GM12878 (cell line): ENCODE measurements around the gene CEP76. TPM values are rescaled to one million over a fixed set of nuclear protein-coding genes. Genes with fewer than 3 reads are reported as not detected.

Experiments
- ATAC-seq: fragments of 200-7000 bp; cut with Tn5 transposase; 3 replicates; pipeline ENCODE4 v1.9.1; 2020; ENCODE audit warnings: mild to moderate bottlenecking, moderate library complexity
- BruUV-seq: library from RNA; stranded (reverse); fragments of 400-500 nt; replicated peaks from 2 replicates; lab custom pipeline; 2021; lab: Mats Ljungman, UMichigan
- CTCF ChIA-PET: fragments of 300-600 bp; sonication (Branson Sonifier 250); formaldehyde crosslinking; extraction: SDS; loops from one replicate; lab custom pipeline; 2021; ENCODE audit warnings: inconsistent platforms; lab: Yijun Ruan, JAX
- POLR2A ChIA-PET: fragments of 350-600 bp; formaldehyde crosslinking; extraction: SDS; loops from one replicate; lab custom pipeline; 2021; ENCODE audit warnings: inconsistent platforms; lab: Charles Lee
- RAD21 ChIA-PET: fragments of 300-600 bp; sonication (Branson Sonifier 250); formaldehyde crosslinking; loops from one replicate; lab custom pipeline; 2023; ENCODE audit warnings: antibody characterized with exemption; ENCODE audit not compliant: unreplicated experiment; lab: Charles Lee
- SMC1A ChIA-PET: fragments of 300-600 bp; sonication (Branson Sonifier 250); formaldehyde crosslinking; loops from one replicate; lab custom pipeline; 2023; ENCODE audit not compliant: unreplicated experiment, uncharacterized antibody; lab: Charles Lee
- DNase-seq: peaks from one replicate; pipeline ENCODE4 v3.0.0-alpha.2; 2011; ENCODE audit warnings: low read depth, low spot score
- FAIRE-seq: peaks from 3 replicates; lab custom pipeline; 2011; peaks lifted over from hg19 to GRCh38; lab: Jason Lieb, UNC
- H2AFZ ChIP-seq: 2 replicates; pipeline ENCODE4 v1.6.0; 2011; ENCODE audit warnings: low read depth, low read length, control low read depth; ENCODE audit not compliant: control insufficient read depth
- H3K27ac ChIP-seq: 2 replicates; pipeline ENCODE4 v1.5.1; 2011; ENCODE audit warnings: control low read depth; ENCODE audit not compliant: control insufficient read depth, insufficient read depth
- H3K27me3 ChIP-seq, 2 experiments: replicated peaks in 1 of 2; 2 replicates each; pipeline versions ENCODE4 v1.6.0 to v1.6.1; 2011; ENCODE audit warnings: low read length in 1 of 2; ENCODE audit not compliant: control insufficient read depth in 2 of 2, insufficient read depth in 2 of 2
- H3K36me3 ChIP-seq, 2 experiments: 2 replicates each; pipeline ENCODE4 v1.5.1; 2011; ENCODE audit warnings: low read length in 1 of 2; ENCODE audit not compliant: control insufficient read depth in 2 of 2, insufficient read depth in 2 of 2
- H3K4me1 ChIP-seq: 2 replicates; pipeline ENCODE4 v1.6.1; 2011; ENCODE audit warnings: mild to moderate bottlenecking, low read length, moderate library complexity, mixed read lengths; ENCODE audit not compliant: control insufficient read depth, insufficient read depth
- H3K4me2 ChIP-seq: 2 replicates; pipeline ENCODE4 v1.6.0; 2011; ENCODE audit warnings: control low read depth; ENCODE audit not compliant: control insufficient read depth, insufficient read depth
- H3K4me3 ChIP-seq: fragments of 200-600 bp; sonication (generic); 2 replicates; pipeline ENCODE4 v1.5.1; 2016
- H3K79me2 ChIP-seq: 2 replicates; pipeline ENCODE4 v1.6.0; 2011; ENCODE audit warnings: low read length; ENCODE audit not compliant: control insufficient read depth, insufficient read depth
- H3K9ac ChIP-seq: 2 replicates; pipeline ENCODE4 v1.8.0; 2011; ENCODE audit warnings: low read length, control low read depth, mixed read lengths; ENCODE audit not compliant: control insufficient read depth, insufficient read depth
- H3K9me3 ChIP-seq: replicated peaks from 3 replicates; pipeline ENCODE4 v1.5.1; 2011; ENCODE audit warnings: mild to moderate bottlenecking, low read length; ENCODE audit not compliant: control insufficient read depth, insufficient read depth
- H4K20me1 ChIP-seq: 2 replicates; pipeline ENCODE4 v1.6.0; 2011; ENCODE audit not compliant: control insufficient read depth, insufficient read depth
- ASH2L ChIP-seq: fragments of 300-600, 200-600 bp; sonication (generic); IDR thresholded peaks from 2 replicates; pipeline ENCODE4 v1.6.1; 2017; ENCODE audit warnings: low read depth, mild to moderate bottlenecking, borderline replicate concordance
- ATF7 ChIP-seq: fragments of 450-650 bp; IDR thresholded peaks from 2 replicates; pipeline ENCODE4 v1.6.1; 2016; ENCODE audit warnings: low read depth, mild to moderate bottlenecking
- BHLHE40 ChIP-seq, 2 experiments: fragments of 450-650 bp in 1 of 2; IDR thresholded peaks; 2 replicates each; pipeline ENCODE4 v1.6.1; 2011 to 2017; ENCODE audit warnings: low read depth in 2 of 2, borderline replicate concordance in 1 of 2, improper control_type of control experiment in 1 of 2, low read length in 1 of 2, mild to moderate bottlenecking in 1 of 2
- CBX3 ChIP-seq: fragments of 200-600 bp; sonication (generic); IDR thresholded peaks from 2 replicates; pipeline ENCODE4 v1.6.1; 2016; ENCODE audit warnings: low read depth, borderline replicate concordance
- CREB1 ChIP-seq: IDR thresholded peaks from 2 replicates; pipeline ENCODE4 v1.6.1; 2012; ENCODE audit warnings: low read depth, mild to moderate bottlenecking, inconsistent platforms
- GATAD2B ChIP-seq: fragments of 450-650 bp; conservative IDR thresholded peaks from 2 replicates; pipeline ENCODE4 v1.6.1; 2017; ENCODE audit warnings: low read depth, mild to moderate bottlenecking, moderate library complexity
- KLF5 ChIP-seq: fragments of 450-650 bp; IDR thresholded peaks from 2 replicates; pipeline ENCODE4 v1.6.1; 2014; ENCODE audit warnings: mild to moderate bottlenecking; ENCODE audit not compliant: partially characterized antibody
- MTA2 ChIP-seq: fragments of 450-650 bp; IDR thresholded peaks from 2 replicates; pipeline ENCODE4 v1.6.1; 2016; ENCODE audit warnings: low read depth, mild to moderate bottlenecking, moderate library complexity
- NFIC ChIP-seq: IDR thresholded peaks from 2 replicates; pipeline ENCODE4 v1.6.1; 2012; ENCODE audit warnings: low read depth, mild to moderate bottlenecking, inconsistent platforms, low read length, moderate library complexity
- NRF1 ChIP-seq: conservative IDR thresholded peaks from 2 replicates; pipeline ENCODE4 v1.6.1; 2011; ENCODE audit warnings: mild to moderate bottlenecking, low read depth, low read length, improper control_type of control experiment
- PML ChIP-seq: IDR thresholded peaks from 2 replicates; pipeline ENCODE4 v1.6.1; 2012; ENCODE audit warnings: low read length, inconsistent platforms
- RBBP5 ChIP-seq: fragments of 200-600 bp; sonication (generic); conservative IDR thresholded peaks from 2 replicates; pipeline ENCODE4 v1.6.1; 2016
- SP1 ChIP-seq: IDR thresholded peaks from one replicate; pipeline ENCODE4 v1.6.1; 2011; ENCODE audit warnings: low read depth, low read length
- STAT1 ChIP-seq: fragments of 450-650 bp; conservative IDR thresholded peaks from 2 replicates; pipeline ENCODE4 v1.6.1; 2014; ENCODE audit warnings: antibody characterized with exemption, mild to moderate bottlenecking
- ZNF24 ChIP-seq: fragments of 450-650 bp; IDR thresholded peaks from 2 replicates; pipeline ENCODE4 v1.6.1; 2017; ENCODE audit warnings: antibody characterized with exemption, mild to moderate bottlenecking
- ZNF622 ChIP-seq: fragments of 450-650 bp; IDR thresholded peaks from 2 replicates; pipeline ENCODE4 v1.6.1; 2017; ENCODE audit warnings: mild to moderate bottlenecking, inconsistent platforms
- WGBS: methylation state at CpG from one replicate; pipeline ENCODE4 v1.1.6; 2016; ENCODE audit warnings: low lambda C conversion rate; ENCODE audit not compliant: insufficient replicate concordance, insufficient coverage; ENCODE audit errors: missing lambda C conversion rate; 5-methylcytosine and 5-hydroxymethylcytosine counted together
- in situ Hi-C: fragments of 300-500 bp; cut with MboI; formaldehyde crosslinking; loops from 9 replicates; pipeline ENCODE4 v1.14.3; 2018; ENCODE audit warnings: mixed read lengths
- intact Hi-C: fragments of 100-400 bp; cut with micrococcal nuclease; formaldehyde crosslinking; loops from one replicate; pipeline ENCODE4 v1.14.2; 2022; ENCODE audit not compliant: unreplicated experiment
- polyA plus RNA-seq, 11 experiments: library from polyadenylated mRNA; depleted of rRNA in 4 of 11; unstranded in 6 of 11; stranded (reverse) in 5 of 11; fragments of >200 nt; fragmentation: Nextera tagmentation in 4 of 11; fragmentation: Illumina TruSeq in 1 of 11; extraction: Ambion mirVana in 4 of 11; extraction: Trizol in 1 of 11; gene quantifications; 1 replicate in 1 of 11; 2 replicates in 10 of 11; pipeline versions ENCODE4 v1.2.1 to v1.2.3, GENCODE V29; 2011 to 2016; ENCODE audit warnings: inconsistent platforms in 2 of 11, missing spikeins in 2 of 11, low read depth in 1 of 11
- total RNA-seq, 4 experiments: library from RNA; depleted of rRNA in 3 of 4; stranded (reverse); fragments of >200 nt in 3 of 4; fragmentation: Illumina TruSeq in 1 of 4; extraction: Trizol in 1 of 4; gene quantifications; 2 replicates each; pipeline versions ENCODE4 v1.2.1 to v1.2.3, GENCODE V29; 2013 to 2021
- TF ChIP-seq, protein P1 (sequence below): IDR thresholded peaks from 2 replicates; pipeline ENCODE4 v1.6.1; 2011; ENCODE audit warnings: low read depth, mild to moderate bottlenecking, low read length, moderate library complexity, borderline replicate concordance; ENCODE audit errors: extremely low read depth
- TF ChIP-seq, protein P2 (sequence below): fragments of 450-650 bp; IDR thresholded peaks from 2 replicates; pipeline ENCODE4 v1.6.1; 2017; ENCODE audit warnings: mild to moderate bottlenecking, moderate library complexity

The CEP76 gene
- total and polyA plus RNA-seq, 10 of the 15 experiments (the other 5 are each of a cell fraction or from before 2014, with no cell fraction given) = 3.9 to 14.9 (median 13.2) TPM

DNA sequence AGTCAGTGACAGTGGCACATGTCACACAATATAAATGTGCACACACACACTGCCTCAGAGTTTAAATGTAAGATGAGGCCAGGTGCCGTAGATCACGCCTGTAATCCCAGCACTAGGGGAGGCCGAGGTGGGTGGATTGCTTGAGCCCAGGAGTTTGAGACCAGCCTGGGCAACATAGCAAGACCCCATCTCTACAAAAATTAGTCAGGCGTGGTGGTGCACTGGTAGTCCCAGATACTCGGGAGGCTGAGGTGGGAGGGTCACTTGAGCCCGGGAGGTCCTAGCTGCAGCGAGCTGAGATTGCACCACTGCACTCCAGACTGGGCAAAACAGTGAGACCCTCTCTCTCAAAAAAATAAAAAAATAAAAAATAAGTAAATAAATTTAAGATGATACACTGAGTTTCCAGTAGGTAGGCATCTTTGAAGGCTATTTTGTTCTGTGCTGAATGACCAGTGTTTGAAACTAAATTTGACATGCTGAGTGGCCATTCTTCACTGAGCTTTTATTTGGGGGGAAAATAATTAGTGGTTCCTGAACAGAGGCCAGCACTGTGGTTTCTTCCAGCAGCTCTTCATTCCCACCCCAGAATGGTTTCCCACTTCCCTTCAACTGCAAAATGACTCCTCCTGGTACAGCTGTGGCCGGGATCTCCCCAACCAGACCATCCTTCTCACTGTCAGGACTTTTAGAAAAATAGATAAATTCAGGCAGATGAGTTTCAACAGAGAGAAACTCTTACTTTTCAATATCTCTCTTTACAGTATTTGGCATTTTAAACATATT lies 45.2 kb upstream of the CEP76 start:
- Histone ChIP-seq H3K4me2 (no peak overlapping the region), H3K9me3 (no peaks in the 10 kb centered on the region), H3K36me3 (no peaks in the 10 kb centered on the region), H3K27me3 (no peaks in the 10 kb centered on the region), H3K4me3 (no peak overlapping the region), H3K9ac (no peak overlapping the region), H3K27ac (no peak overlapping the region), H4K20me1 (no peaks in the 10 kb centered on the region), H2AFZ (no peak overlapping the region), H3K4me1 (peaks cover 10% of the 10 kb centered on the region), H3K79me2 (no peaks in the 10 kb centered on the region)
- RAD21 ChIA-PET = interaction anchor here (0.8 kb wide), 1 partner anchor 138 kb away, joined by 3 read pairs; no protein-coding TSS in a partner anchor
- in situ Hi-C loops = no loop called here
- intact Hi-C loops = no loop called here
- DNase-seq (no peak), ATAC-seq (no peak), FAIRE-seq (no peak)
- BruUV-seq = no TSS peak
- SMC1A ChIA-PET = interaction anchor here (1.2 to 1.6 kb wide), 2 partner anchors 21 to 63 kb away, joined by 3 to 4 read pairs; no protein-coding TSS in a partner anchor
- CTCF ChIA-PET = interaction anchor here (1.6 to 7.3 kb wide), 4 partner anchors 143 to 188 kb away, joined by 5 to 67 read pairs (median 8); no protein-coding TSS in a partner anchor
- WGBS = 70% methylated on average over 8 of the region's 8 CpGs
- TF ChIP-seq SP1 = no peak
- no peak for TF ChIP-seq CREB1
- no peak for TF ChIP-seq PML
- TF ChIP-seq ZNF622 = no peak
- TF ChIP-seq CBX3 = no peak
- no peak for TF ChIP-seq BHLHE40 (IDR thresholded peaks at IDR 0.05; ENCODE audit: borderline replicate concordance in 1 of 2, low read depth in 2 of 2, low read length in 1 of 2)
- TF ChIP-seq STAT1 = no peak
- no peak for TF ChIP-seq ATF7
- TF ChIP-seq, protein P1, sequence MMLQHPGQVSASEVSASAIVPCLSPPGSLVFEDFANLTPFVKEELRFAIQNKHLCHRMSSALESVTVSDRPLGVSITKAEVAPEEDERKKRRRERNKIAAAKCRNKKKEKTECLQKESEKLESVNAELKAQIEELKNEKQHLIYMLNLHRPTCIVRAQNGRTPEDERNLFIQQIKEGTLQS = no peak
- no peak for TF ChIP-seq GATAD2B
- no peak for TF ChIP-seq KLF5
- TF ChIP-seq MTA2 = no peak
- no peak for TF ChIP-seq ASH2L
- no peak for TF ChIP-seq RBBP5
- no peak for TF ChIP-seq NRF1
- TF ChIP-seq, protein P2, sequence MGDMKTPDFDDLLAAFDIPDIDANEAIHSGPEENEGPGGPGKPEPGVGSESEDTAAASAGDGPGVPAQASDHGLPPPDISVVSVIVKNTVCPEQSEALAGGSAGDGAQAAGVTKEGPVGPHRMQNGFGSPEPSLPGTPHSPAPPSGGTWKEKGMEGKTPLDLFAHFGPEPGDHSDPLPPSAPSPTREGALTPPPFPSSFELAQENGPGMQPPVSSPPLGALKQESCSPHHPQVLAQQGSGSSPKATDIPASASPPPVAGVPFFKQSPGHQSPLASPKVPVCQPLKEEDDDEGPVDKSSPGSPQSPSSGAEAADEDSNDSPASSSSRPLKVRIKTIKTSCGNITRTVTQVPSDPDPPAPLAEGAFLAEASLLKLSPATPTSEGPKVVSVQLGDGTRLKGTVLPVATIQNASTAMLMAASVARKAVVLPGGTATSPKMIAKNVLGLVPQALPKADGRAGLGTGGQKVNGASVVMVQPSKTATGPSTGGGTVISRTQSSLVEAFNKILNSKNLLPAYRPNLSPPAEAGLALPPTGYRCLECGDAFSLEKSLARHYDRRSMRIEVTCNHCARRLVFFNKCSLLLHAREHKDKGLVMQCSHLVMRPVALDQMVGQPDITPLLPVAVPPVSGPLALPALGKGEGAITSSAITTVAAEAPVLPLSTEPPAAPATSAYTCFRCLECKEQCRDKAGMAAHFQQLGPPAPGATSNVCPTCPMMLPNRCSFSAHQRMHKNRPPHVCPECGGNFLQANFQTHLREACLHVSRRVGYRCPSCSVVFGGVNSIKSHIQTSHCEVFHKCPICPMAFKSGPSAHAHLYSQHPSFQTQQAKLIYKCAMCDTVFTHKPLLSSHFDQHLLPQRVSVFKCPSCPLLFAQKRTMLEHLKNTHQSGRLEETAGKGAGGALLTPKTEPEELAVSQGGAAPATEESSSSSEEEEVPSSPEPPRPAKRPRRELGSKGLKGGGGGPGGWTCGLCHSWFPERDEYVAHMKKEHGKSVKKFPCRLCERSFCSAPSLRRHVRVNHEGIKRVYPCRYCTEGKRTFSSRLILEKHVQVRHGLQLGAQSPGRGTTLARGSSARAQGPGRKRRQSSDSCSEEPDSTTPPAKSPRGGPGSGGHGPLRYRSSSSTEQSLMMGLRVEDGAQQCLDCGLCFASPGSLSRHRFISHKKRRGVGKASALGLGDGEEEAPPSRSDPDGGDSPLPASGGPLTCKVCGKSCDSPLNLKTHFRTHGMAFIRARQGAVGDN = no peak
- TF ChIP-seq ZNF24 = no peak
- TF ChIP-seq NFIC = no peak
- POLR2A ChIA-PET = no interaction called here
